H1 (cell line): ENCODE data around the gene STAT4. TPM values are rescaled to one million over a fixed set of nuclear protein-coding genes. Genes with fewer than 3 reads are reported as not detected.

ENCODE experiments used
- CTCF ChIA-PET: fragments of 300-600 bp; sonication (Branson Sonifier 250); formaldehyde crosslinking; loops from one replicate; lab custom pipeline; 2021; ENCODE audit not compliant: partially characterized antibody; lab: Charles Lee
- POLR2A ChIA-PET: fragments of 300-600 bp; sonication (Branson Sonifier 250); formaldehyde crosslinking; loops from one replicate; lab custom pipeline; 2021; ENCODE audit warnings: inconsistent platforms; ENCODE audit not compliant: partially characterized antibody; lab: Charles Lee
- DNase-seq, 2 experiments: peaks; one replicate each; pipeline versions ENCODE4 v3.0.0 to v3.0.0-alpha.2; 2010 to 2022; ENCODE audit warnings: low spot score in 2 of 2, low read depth in 1 of 2, mixed read lengths in 1 of 2
- FAIRE-seq: peaks from 2 replicates; lab custom pipeline; 2011; peaks lifted over from hg19 to GRCh38; lab: Jason Lieb, UNC
- H2AFZ ChIP-seq: 2 replicates; pipeline ENCODE4 v1.8.1; 2012; ENCODE audit warnings: low read length, inconsistent platforms
- H2AK5ac ChIP-seq: 2 replicates; pipeline ENCODE4 v1.6.1; 2013; ENCODE audit warnings: low read depth, low read length
- H2BK120ac ChIP-seq: replicated peaks from 2 replicates; pipeline ENCODE3; 2013; ENCODE audit warnings: low read depth, low read length, inconsistent platforms
- H2BK12ac ChIP-seq: 2 replicates; pipeline ENCODE4 v1.6.1; 2013; ENCODE audit warnings: low read depth, low read length
- H2BK15ac ChIP-seq: 2 replicates; pipeline ENCODE4 v1.6.1; 2013; ENCODE audit warnings: low read length
- H2BK20ac ChIP-seq: 2 replicates; pipeline ENCODE4 v1.6.1; 2013; ENCODE audit warnings: low read length
- H2BK5ac ChIP-seq: 2 replicates; pipeline ENCODE4 v1.6.1; 2013; ENCODE audit warnings: low read depth, low read length
- H3K14ac ChIP-seq: 2 replicates; pipeline ENCODE4 v1.6.1; 2013; ENCODE audit warnings: inconsistent platforms; ENCODE audit not compliant: insufficient read length
- H3K18ac ChIP-seq: 2 replicates; pipeline ENCODE4 v1.6.1; 2013; ENCODE audit warnings: low read length; ENCODE audit errors: extremely low read depth
- H3K23ac ChIP-seq: 2 replicates; pipeline ENCODE4 v1.6.1; 2013; ENCODE audit warnings: inconsistent platforms; ENCODE audit not compliant: insufficient read length
- H3K23me2 ChIP-seq: 2 replicates; pipeline ENCODE4 v1.6.1; 2013; ENCODE audit warnings: low read depth, low read length
- H3K27ac ChIP-seq: 2 replicates; pipeline ENCODE4 v1.6.1; 2011; ENCODE audit warnings: low read depth, low read length, inconsistent platforms
- H3K27me3 ChIP-seq, 4 experiments: replicated peaks in 1 of 4; 1 replicate in 1 of 4; 2 replicates in 3 of 4; pipeline versions ENCODE4 v1.6.1 to v1.8.1; 2011 to 2013; ENCODE audit warnings: low read length in 3 of 4, mild to moderate bottlenecking in 3 of 4, inconsistent platforms in 2 of 4, mixed read lengths in 2 of 4, moderate library complexity in 1 of 4; ENCODE audit not compliant: control insufficient read depth in 3 of 4, insufficient read depth in 3 of 4; ENCODE audit errors: extremely low read depth in 1 of 4
- H3K36me3 ChIP-seq, 4 experiments: 2 replicates each; pipeline versions ENCODE4 v1.6.1 to v1.8.1; 2011 to 2013; ENCODE audit warnings: mild to moderate bottlenecking in 4 of 4, low read length in 3 of 4, moderate library complexity in 2 of 4, control low read depth in 1 of 4, inconsistent platforms in 1 of 4; ENCODE audit not compliant: insufficient read depth in 4 of 4, control insufficient read depth in 2 of 4
- H3K4ac ChIP-seq: replicated peaks from 2 replicates; pipeline ENCODE3; 2013; ENCODE audit warnings: low read length, low read depth, mixed read lengths, inconsistent platforms; ENCODE audit not compliant: insufficient read length
- H3K4me1 ChIP-seq, 4 experiments: replicated peaks in 1 of 4; 1 replicate in 1 of 4; 2 replicates in 3 of 4; pipeline versions ENCODE4 v1.6.1 to v1.8.1; 2011 to 2013; ENCODE audit warnings: low read length in 3 of 4, inconsistent platforms in 2 of 4, mixed read lengths in 1 of 4; ENCODE audit not compliant: insufficient read depth in 4 of 4, control insufficient read depth in 3 of 4
- H3K4me2 ChIP-seq, 2 experiments: 2 replicates each; pipeline versions ENCODE4 v1.6.1 to v1.8.1; 2011 to 2013; ENCODE audit warnings: low read depth in 2 of 2, low read length in 2 of 2, control low read depth in 1 of 2, inconsistent platforms in 1 of 2, mild to moderate bottlenecking in 1 of 2; ENCODE audit not compliant: insufficient read depth in 1 of 2
- H3K4me3 ChIP-seq, 4 experiments: fragments of 200-600, 300-600 bp in 1 of 4; sonication (generic), shearing (Covaris generic), sonication (Bioruptor Twin) in 1 of 4; 2 replicates each; pipeline versions ENCODE4 v1.5.1 to v1.8.1; 2011 to 2016; ENCODE audit warnings: low read length in 4 of 4, low read depth in 3 of 4, control low read depth in 2 of 4, inconsistent platforms in 2 of 4, mild to moderate bottlenecking in 2 of 4, mixed read lengths in 1 of 4, moderate library complexity in 1 of 4; ENCODE audit not compliant: insufficient read depth in 2 of 4; ENCODE audit errors: extremely low read depth in 1 of 4
- H3K56ac ChIP-seq: replicated peaks from 2 replicates; pipeline ENCODE3; 2013; ENCODE audit warnings: low read depth, mild to moderate bottlenecking, mixed read lengths, low read length, inconsistent platforms; ENCODE audit not compliant: insufficient read length
- H3K79me1 ChIP-seq: 2 replicates; pipeline ENCODE4 v1.6.1; 2013; ENCODE audit warnings: low read depth, low read length, control low read depth
- H3K79me2 ChIP-seq, 2 experiments: 2 replicates each; pipeline versions ENCODE4 v1.6.1 to v1.8.1; 2012 to 2013; ENCODE audit warnings: low read length in 2 of 2, mild to moderate bottlenecking in 2 of 2, inconsistent platforms in 1 of 2; ENCODE audit not compliant: insufficient read depth in 2 of 2, control insufficient read depth in 1 of 2
- H3K9ac ChIP-seq, 4 experiments: replicated peaks in 1 of 4; 1 replicate in 1 of 4; 2 replicates in 3 of 4; pipeline versions ENCODE4 v1.6.1 to v1.8.1; 2011 to 2013; ENCODE audit warnings: low read depth in 3 of 4, low read length in 3 of 4, control low read depth in 2 of 4, mild to moderate bottlenecking in 2 of 4, moderate library complexity in 2 of 4, inconsistent platforms in 1 of 4; ENCODE audit errors: extremely low read depth in 1 of 4
- H3K9me3 ChIP-seq, 2 experiments: 2 replicates each; pipeline versions ENCODE4 v1.6.1 to v1.8.1; 2012 to 2013; ENCODE audit warnings: mild to moderate bottlenecking in 2 of 2, moderate library complexity in 2 of 2, control low read depth in 1 of 2, inconsistent platforms in 1 of 2, low read depth in 1 of 2, low read length in 1 of 2, mixed read lengths in 1 of 2; ENCODE audit not compliant: insufficient read depth in 2 of 2
- H4K20me1 ChIP-seq, 2 experiments: replicated peaks in 1 of 2; 2 replicates each; pipeline versions ENCODE3 to v1.8.1; 2011 to 2013; ENCODE audit warnings: inconsistent platforms in 2 of 2, low read length in 2 of 2, mild to moderate bottlenecking in 1 of 2; ENCODE audit not compliant: insufficient read depth in 2 of 2, control insufficient read depth in 1 of 2
- H4K5ac ChIP-seq: 2 replicates; pipeline ENCODE4 v1.6.1; 2013; ENCODE audit warnings: low read length, low read depth, mixed read lengths, inconsistent platforms; ENCODE audit not compliant: insufficient read length
- H4K8ac ChIP-seq: 2 replicates; pipeline ENCODE4 v1.8.0; 2013; ENCODE audit warnings: mild to moderate bottlenecking, moderate library complexity, low read length, inconsistent platforms; ENCODE audit not compliant: insufficient read depth; ENCODE audit errors: extremely low read depth
- H4K91ac ChIP-seq: replicated peaks from 2 replicates; pipeline ENCODE3; 2013; ENCODE audit warnings: low read length, mixed read lengths, inconsistent platforms; ENCODE audit not compliant: insufficient read length
- SP4 ChIP-seq: IDR thresholded peaks from 2 replicates; pipeline ENCODE4 v1.6.1; 2012; ENCODE audit warnings: low read length, inconsistent platforms
- WGBS, 2 experiments: shearing (Covaris generic) in 1 of 2; methylation state at CpG; one replicate each; pipeline versions ENCODE4 v1.1.6 to v1.1.7; 2013 to 2015; ENCODE audit warnings: low lambda C conversion rate in 2 of 2, mixed read lengths in 2 of 2, inconsistent platforms in 1 of 2, low coverage in 1 of 2, missing lambda C conversion rate in 1 of 2; ENCODE audit not compliant: insufficient replicate concordance in 2 of 2, insufficient coverage in 1 of 2, insufficient read length in 1 of 2; ENCODE audit errors: extremely low coverage in 1 of 2, missing lambda C conversion rate in 1 of 2; 5-methylcytosine and 5-hydroxymethylcytosine counted together
- polyA plus RNA-seq, 7 experiments: library from polyadenylated mRNA; depleted of rRNA in 3 of 7; stranded (reverse) in 5 of 7; unstranded in 2 of 7; fragments of >200 nt in 5 of 7; fragments of 200-250 nt in 2 of 7; gene quantifications; 1 replicate in 5 of 7; 2 replicates in 1 of 7; 4 replicates in 1 of 7; pipeline versions ENCODE4 v1.2.1 to v1.2.3, GENCODE V29; 2011 to 2013; ENCODE audit warnings: missing spikeins in 2 of 7, mixed read lengths in 2 of 7
- total RNA-seq: library from RNA; stranded (reverse); fragmentation: NEBNext Ultra II Directional; extraction: Animal tissue kit (Norgen Biotek cat#: 25700); gene quantifications from 2 replicates; pipeline ENCODE4 v1.2.1, GENCODE V29; 2021

Gene STAT4
- total and polyA plus RNA-seq, 2 of the 8 experiments (the other 6 are each of a cell fraction or from before 2014, with no cell fraction given), result 0.36 to 0.63 TPM

DNA sequence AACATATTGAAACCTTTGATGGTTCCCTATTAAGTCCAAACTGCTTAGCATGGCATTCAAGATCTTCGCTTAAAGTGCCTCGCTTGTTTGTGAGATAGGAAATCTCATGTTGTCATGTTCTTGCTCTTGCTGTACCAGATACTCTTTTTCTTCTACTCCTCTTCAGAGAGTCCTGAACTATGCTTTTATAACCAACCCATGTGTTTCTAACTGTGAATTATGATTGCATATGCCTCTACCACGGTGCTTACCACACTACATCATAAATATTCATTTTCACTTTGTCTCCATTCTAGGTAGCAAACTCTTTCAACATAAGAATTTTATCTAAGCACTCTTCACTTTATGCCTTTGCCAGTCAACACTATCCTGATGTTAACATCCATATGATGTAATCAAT is 23.6 kb downstream of the STAT4 start:
- no peak overlapping the region for H2AFZ ChIP-seq
- no peak overlapping the region for H4K5ac ChIP-seq
- H3K56ac ChIP-seq, result no peak overlapping the region
- no peak overlapping the region for H2BK120ac ChIP-seq
- POLR2A ChIA-PET, result interaction anchor here (1.6 kb wide), 1 partner anchor 13 kb away, joined by 3 read pairs; no protein-coding TSS in a partner anchor
- no peak overlapping the region for H3K14ac ChIP-seq
- H3K4ac ChIP-seq, result no peak overlapping the region
- DNase-seq (no peak), FAIRE-seq (no peak)
- no peak overlapping the region for H3K18ac ChIP-seq
- H3K4me2 ChIP-seq, result no peak overlapping the region
- H3K4me1 ChIP-seq, result no peaks in the 10 kb centered on the region
- H3K27ac ChIP-seq, result no peak overlapping the region
- H2AK5ac ChIP-seq, result no peak overlapping the region
- no peak overlapping the region for H3K4me3 ChIP-seq
- WGBS, 2 experiments, result 96% methylated on average over 3 of the region's 3 CpGs; no CpG with 5 or more reads in 1 of the 2 experiments
- CTCF ChIA-PET, result interaction anchor here (1.0 kb wide), 1 partner anchor 11 kb away, joined by 3 read pairs; no protein-coding TSS in a partner anchor
- H2BK5ac ChIP-seq, result no peak overlapping the region
- no peaks in the 10 kb centered on the region for H3K79me1 ChIP-seq
- H2BK15ac ChIP-seq, result no peak overlapping the region
- H3K79me2 ChIP-seq, result no peaks in the 10 kb centered on the region
- H3K9ac ChIP-seq, result no peak overlapping the region
- H2BK20ac ChIP-seq, result no peak overlapping the region
- H4K20me1 ChIP-seq, result no peaks in the 10 kb centered on the region
- H4K8ac ChIP-seq, result no peak overlapping the region
- H3K9me3 ChIP-seq, result no peaks in the 10 kb centered on the region
- H3K23me2 ChIP-seq, result no peaks in the 10 kb centered on the region
- no peaks in the 10 kb centered on the region for H3K36me3 ChIP-seq
- H3K27me3 ChIP-seq, result no peaks in the 10 kb centered on the region
- no peak overlapping the region for H2BK12ac ChIP-seq
- H4K91ac ChIP-seq, result no peak overlapping the region
- H3K23ac ChIP-seq, result no peak overlapping the region
- TF ChIP-seq SP4, result no peak
